HG03575 (cell line): Measurements from ENCODE around the gene LHB.
"Not testable (repeated sequence)": the region's sequence is repeated elsewhere in the genome, so short reads cannot be mapped to it uniquely, and the experiment has no call there.

ENCODE experiments used
- ATAC-seq: cut with Tn5 transposase; IDR thresholded peaks from one replicate; pipeline ENCODE4 v1.9.1; 2021; ENCODE audit not compliant: unreplicated experiment, insufficient number of reproducible peaks, low FRiP score; ENCODE audit errors: extremely low read depth

LHB gene

DNA sequence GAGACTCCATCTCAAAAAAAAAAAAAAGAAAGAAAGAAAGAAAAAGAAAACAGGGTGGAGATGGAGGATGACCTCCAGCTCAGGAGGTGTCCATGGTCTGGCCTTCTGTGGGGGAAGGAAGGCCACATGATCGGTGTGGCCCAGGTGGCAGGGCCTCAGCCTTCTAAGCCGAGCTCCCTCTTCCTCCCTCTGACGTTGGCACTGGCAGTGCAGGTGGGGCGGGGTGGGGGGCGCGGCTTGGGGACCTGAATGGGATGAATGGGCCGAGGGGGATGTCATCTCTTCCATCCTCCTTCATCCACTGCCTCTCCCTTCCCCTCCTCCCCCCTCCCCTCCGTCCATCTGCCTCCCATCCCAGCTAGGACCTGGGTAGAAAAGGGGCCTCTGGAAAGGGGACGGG, 22.8 kb upstream of the LHB start:
- not testable (repeated sequence) for ATAC-seq

DNA sequence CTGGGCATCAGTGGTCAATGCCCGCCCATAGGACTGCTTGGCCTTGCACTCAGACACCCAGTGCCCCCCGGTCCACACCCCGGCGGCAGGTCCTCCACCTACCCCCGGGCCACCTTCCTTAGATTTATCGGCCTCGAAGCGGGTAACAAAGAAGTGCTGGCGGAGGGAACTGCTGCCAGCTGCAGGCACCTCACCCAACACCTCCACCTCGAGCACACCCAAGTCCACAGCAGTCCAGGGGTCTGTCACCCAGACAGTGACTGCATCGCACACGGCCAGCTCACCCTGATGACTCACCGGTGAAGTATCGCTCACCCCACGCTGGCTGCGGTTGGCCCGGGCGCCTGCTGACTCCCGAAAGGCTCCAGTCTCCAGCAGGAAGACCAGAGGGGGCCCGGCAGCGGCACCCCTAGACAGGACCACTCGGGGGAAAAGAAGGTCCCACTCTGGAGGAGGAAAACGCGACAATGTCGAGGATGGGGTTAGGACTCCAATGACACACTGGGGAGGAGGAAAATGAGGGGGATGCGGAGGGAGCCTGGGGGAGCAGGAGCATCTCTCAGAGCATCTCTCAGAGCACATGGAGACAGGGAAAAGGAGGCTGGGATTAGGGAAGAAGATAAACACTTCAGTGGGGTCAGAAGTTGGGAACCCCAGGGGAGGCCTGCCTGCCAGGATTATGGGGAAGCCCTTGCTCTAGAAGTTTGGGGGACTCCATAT, 21.8 kb upstream of the LHB start:
- ATAC-seq: not testable (repeated sequence)

DNA sequence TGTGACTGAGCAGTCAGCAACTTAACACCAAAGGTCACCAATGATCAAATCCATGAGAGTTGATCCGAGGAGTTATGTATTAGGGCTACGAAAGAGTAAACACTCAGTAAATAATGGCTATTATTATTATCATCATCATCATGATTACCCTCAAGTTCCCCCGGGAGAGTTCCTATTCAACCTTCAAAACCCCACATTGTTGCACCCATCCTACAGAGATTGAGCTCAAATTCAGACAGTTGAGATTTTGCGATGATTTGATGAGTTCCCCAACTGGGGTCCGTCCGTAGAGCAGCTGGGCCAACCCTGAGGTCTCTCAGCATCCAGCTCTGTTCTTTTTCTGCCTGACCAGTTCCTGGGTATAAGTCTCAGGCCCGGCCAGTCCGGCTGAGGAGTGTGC, 21.2 kb upstream of the LHB start:
- not testable (repeated sequence) for ATAC-seq

DNA sequence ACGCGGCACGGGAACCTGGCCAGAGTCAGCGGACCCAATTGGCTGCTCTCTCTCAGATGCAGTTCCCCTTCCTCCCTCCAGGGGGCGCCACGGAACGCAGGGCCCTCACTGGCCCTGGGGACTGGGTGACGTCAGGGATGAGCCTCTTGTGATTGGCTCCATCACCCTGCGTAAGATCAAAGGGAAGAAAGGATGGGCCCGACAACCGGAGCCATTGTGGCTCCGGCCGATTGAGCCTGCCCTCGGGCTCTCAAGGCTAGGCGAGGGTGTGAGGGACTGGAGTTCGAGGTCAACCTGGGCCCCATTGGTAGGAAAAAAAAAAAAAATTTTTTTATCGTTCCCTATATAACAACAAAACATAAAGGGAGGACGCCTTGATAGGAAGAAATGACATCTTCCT, 19.9 kb upstream of the LHB start, which contains the start of gene CGB1:
CGB1 (minus strand) TSS at position 81 of the 400 bp plus-strand sequence. CDS start 184 bp downstream, outside the sequence.
- not testable (repeated sequence) for ATAC-seq

DNA sequence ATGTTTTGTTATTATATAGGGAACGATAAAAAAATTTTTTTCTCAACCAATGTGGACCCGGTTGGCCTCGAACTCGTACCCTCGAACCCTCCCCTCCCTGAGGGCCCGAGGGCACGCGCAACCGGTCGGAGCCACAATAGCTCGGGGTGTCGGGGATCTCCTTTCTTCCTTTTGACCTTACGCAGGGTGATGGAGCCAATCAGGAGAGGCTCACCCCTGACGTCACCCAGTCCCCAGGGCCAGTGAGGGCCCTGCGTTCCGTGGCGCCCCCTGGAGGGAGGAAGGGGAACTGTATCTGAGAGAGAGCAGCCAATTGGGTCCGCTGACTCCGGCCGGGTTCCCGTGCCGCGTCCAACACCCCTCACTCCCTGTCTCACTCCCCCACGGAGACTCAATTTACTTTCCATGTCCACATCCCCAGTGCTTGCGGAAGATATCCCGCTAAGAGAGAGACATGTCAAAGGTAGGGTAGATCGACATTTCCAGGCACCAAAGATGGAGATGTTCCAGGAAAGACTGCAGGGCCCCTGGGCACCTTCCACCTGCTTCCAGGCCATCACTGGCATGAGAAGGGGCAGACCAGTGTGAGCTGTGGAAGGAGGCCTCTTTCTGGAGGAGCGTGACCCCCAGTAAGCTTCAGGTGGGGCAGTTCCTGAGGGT, 14.9 kb upstream of the LHB start, which contains the start of gene CGB2:
CGB2 (plus strand) TSS at position 249 of the 660 bp plus-strand sequence; CDS start at position 455, 206 bp downstream.
- ATAC-seq: not testable (repeated sequence)

DNA sequence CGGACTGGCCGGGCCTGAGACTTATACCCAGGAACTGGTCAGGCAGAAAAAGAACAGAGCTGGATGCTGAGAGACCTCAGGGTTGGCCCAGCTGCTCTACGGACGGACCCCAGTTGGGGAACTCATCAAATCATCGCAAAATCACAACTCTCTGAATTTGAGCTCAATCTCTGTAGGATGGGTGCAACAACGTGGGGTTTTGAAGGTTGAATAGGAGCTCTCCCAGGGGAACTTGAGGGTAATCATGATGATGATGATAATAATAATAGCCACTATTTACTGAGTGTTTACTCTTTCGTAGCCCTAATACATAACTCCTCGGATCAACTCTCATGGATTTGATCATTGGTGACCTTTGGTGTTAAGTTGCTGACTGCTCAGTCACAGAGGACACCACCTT, 13.4 kb upstream of the LHB start:
- ATAC-seq: not testable (repeated sequence)

DNA sequence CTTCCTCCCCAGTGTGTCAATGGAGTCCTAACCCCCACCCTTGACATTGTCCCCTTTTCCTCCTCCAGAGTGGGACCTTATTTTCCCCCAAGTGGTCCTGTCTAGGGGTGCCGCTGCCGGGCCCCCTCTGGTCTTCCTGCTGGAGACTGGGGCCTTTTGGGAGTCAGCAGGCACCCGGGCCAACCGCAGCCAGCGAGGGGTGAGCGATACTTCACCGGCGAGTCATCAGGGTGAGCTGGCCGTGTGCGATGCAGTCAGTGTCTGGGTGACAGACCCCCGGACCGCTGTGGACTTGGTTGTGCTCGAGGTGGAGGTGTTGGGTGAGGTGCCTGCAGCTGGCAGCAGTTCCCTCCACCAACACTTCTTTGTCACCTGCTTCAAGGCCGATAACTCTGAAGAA, 12.9 kb upstream of the LHB start:
- ATAC-seq: not testable (repeated sequence)

DNA sequence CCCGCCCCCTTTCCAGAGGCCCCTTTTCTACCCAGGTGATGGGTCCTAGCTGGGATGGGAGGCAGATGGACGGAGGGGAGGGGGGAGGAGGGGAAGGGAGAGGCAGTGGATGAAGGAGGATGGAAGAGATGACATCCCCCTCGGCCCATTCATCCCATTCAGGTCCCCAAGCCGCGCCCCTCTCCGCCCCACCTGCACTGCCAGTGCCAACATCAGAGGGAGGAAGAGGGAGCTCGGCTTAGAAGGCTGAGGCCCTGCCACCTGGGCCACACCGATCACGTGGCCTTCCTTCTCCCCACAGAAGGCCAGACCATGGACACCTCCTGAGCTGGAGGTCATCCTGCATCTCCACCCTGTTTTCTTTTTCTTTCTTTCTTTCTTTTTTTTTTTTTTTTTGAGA, 11.8 kb upstream of the LHB start:
- ATAC-seq: not testable (repeated sequence)

DNA sequence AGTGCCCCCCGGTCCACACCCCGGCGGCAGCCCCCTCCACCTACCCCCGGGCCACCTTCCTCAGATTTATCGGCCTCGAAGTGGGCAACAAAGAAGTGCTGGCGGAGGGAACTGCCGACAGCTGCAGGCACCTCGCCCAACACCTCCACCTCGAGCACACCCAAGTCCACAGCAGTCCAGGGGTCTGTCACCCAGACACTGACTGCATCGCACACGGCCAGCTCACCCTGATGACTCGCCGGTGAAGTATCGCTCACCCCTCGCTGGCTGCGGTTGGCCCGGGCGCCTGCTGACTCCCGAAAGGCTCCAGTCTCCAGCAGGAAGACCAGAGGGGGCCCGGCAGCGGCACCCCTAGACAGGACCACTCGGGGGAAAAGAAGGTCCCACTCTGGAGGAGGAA, 8.7 kb upstream of the LHB start:
- ATAC-seq: not testable (repeated sequence)

DNA sequence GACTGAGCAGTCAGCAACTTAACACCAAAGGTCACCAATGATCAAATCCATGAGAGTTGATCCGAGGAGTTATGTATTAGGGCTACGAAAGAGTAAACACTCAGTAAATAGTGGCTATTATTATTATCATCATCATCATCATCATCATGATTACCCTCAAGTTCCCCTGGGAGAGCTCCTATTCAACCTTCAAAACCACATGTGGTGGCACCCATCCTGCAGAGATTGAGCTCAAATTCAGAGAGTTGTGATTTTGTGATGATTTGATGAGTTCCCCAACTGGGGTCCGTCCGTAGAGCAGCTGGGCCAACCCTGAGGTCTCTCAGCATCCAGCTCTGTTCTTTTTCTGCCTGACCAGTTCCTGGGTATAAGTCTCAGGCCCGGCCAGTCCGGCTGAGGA, 8.2 kb upstream of the LHB start:
- not testable (repeated sequence) for ATAC-seq

DNA sequence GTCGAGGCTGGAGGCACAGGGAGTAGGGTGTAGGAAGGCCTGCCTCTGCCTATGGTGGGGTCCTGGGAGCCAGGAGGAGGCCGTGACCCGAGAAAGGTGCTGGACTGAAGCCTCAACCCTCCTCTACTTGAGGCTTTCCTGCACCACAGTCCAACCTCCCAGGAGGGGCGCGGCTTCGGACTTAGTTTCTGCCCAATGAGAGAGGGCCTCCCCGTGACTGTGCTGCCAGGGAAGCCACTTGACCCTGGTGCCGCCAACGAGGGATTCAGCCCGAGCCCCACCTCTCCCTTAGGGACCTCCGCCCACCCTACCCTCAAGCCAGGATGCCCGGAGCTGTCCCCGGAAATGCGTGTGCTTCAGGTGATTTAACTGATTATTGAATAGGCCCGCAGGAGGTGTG, 7.3 kb upstream of the LHB start, which contains the start of gene CGB3:
CGB3 (minus strand) TSS at position 101 of the 400 bp plus-strand sequence. CDS start 362 bp downstream, outside the sequence.
- ATAC-seq: not testable (repeated sequence)

DNA sequence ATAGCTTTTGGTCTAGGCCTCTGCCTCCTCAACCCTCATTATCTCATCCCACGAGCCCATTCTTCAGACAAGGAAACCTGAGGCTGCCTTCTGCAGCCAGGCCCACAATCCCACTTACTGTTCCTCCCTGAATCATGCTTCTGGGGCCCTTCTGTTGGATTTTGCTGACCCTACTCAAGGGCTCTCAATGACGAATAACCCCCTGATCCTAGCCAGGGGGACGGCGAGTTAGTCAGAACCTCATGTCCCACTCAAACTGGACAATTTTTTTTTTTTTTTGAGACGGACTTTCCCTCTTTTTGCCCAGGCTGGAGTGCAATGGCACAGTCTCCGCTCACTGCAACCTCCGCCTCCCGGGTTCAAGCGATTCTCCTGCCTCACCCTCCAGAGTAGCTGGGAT, 5.2 kb upstream of the LHB start:
- no peak for ATAC-seq

DNA sequence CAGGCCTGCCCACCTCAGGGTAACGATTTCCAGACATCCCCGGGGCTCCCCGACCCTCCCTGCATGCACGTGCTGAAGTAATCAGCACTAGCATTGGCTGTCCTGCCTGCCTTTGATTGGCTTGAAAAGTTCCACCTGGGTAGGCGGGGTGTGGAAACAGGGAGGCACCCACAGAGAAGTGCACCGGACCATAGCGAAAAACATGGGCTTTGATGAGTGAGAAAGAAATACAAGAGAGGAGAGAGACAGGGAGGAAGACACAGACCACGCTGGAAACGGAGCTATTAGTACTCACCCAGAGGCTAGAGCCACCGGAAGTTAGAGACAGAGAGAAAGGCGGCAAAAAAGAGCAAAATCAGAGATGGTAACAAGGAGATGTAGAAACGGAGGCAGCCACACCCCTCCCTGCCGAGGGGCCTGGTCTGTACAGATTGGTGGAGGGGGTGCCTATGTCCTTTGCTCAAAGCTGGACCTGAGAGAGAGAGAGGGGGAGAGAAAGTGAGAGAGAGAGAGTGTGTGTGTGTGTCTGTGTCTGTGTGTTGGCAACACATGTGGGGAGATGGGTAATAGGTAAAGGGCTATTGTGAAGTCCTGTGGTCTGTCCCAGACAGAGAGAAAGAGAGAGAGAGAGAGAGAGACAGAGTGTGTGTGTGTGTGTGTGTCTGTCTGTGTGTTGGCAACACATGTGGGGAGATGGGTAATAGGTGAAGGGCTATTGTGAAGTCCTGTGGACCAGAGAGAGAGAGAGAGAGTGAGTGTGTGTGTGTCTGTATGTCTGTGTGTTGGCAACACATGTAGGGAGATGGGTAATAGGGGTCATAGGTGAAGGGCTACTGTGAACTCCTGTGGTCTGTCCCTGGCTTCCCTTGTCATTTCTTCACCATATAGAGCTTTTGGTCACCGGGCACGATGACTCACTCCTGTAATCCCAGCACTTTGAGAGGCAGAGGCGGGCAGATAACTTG, 4.3 kb upstream of the LHB start:
- no peak for ATAC-seq

DNA sequence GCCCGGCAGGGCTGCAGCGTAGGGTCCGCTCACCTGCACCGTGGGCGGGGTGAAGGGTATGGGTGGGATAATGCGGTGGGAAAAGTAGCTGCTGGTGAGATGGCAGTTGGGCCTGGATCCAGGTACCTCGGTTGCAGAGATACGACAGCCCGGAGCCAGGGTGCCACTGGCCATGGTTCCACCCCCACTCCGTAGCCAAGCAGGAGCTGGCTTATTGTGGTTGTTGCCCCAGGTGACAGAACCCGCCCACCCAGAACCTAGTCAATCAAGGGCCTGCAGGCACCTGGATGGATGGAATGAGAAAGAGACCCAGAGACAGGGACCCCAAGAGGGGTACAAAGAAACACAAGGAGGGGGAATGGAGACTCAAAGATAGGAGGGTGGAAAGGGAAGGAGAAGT, 3.5 kb upstream of the LHB start:
- ATAC-seq: no peak

DNA sequence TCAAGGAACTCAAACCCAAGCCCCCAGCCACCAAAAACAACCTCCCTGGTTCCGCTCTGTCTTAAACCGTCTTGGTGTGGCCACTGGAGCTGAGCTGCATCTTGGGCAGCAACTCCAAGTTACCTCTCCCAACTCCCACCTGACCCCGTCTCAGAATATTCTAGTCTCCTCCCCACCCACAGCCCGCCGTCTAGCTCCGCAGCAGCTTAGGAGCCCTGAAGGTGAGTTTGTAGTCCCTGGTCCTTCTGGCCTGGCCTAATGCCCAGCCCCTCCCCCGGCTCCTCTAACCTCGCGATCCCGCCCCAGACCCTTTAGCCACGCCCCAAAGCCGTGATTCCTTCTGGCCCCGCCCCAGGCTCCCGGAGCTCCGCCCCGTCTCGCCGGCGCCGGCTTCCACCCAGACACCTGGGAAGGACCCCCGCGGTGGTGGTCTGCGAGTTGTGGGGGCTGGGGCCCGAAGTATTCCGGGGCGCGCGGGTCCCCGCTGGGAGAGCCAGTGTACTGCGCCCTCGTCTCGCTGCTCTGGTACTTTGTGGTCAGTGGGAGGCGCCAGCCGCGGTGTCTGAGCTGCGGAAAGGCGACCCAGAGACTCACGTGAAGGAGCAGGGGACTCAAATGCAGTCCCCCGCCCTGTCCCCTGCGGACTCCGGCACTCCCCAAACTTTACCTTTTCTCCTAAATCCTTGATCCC, 2.5 kb upstream of the LHB start:
- no peak for ATAC-seq

DNA sequence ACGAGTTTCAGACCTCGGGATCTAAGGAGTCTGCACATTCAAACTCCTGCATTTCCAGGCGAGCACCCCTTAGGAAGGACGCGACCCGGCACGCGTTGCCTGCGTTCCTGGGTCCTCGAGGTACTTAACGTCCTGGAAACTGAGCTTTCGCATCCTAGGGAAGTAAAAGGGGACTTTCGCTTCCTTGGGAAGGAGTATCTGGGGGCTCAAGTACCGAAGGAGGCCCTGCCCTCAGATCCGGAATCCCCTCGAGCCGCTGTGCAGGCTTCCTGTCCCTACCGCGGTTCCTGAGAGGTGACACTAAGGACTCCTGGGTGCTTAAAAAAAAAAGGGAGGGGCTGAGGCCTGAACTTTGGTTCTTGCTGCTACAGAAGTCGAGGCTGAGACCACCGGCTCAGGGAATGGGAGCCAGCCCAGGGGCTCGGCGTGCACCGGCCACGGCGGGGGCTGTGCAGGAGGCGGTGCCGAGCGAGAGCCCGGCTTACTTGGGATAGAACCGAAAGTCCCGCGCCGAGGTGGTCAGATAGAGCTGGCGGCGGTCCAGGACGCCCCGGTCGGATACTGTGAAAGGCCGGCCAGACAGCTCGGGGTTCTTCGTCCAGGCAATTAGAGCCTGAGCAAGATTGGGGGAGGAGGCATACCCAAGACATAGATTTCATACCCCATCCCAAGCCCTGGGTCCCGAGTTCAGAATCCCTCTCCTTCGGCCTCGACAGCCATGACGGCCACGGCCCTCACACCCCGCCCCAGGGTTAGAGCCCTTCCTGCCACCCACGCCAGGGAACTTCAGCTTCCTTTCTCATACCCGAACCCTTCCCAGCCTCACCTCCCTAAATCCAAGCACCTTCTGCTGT, 1.7 kb upstream of the LHB start:
- ATAC-seq: not testable (repeated sequence)

DNA sequence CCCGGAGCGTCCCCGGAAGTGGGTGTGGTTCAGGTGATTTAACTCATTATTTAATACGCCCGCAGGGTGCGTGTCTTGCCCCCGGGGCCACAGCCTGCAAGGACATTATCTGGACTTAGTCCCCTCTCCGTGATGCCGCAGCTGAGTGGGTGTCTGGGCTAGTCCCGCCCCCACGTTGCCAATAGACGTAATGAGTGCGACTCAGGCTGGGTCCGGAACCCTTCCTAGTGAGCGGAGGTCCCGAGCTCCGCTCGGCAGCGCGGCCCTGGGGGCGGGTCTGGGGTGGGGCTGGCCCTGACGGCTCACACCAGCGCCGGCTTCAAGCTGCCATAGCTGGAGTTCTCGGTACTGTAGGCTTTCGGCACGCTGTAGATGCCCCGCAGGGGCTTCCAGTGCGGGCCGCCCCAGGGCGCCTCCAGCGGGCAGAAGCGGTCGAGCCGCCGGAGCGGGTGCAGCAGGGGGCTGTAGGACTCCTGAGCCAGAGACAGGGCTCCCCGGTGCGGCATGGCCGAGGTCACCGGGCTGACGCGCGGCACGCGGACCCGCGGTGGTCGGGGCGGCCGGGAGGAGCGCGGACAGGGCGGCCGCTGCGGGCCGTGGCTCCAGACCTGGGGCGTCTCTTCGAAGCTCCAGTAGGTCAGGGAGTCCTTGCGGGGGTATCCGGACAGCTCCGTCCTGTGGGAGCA, 918 bp upstream of the LHB start:
- no peak for ATAC-seq
